DOHH2 (cell line): ENCODE measurements around the gene CERCAM.
A peak's percentile ranks its signal among the peaks of the same experiment; 100 is the strongest.

ENCODE experiments used
- H3F3A ChIP-seq: fragments of 200-600 bp; sonication (generic), shearing (Covaris generic); 2 replicates; pipeline ENCODE4 v1.6.0; 2016; ENCODE audit warnings: antibody characterized with exemption, mild to moderate bottlenecking; ENCODE audit not compliant: control insufficient read depth, insufficient read depth
- H3K27ac ChIP-seq: fragments of 200-600 bp; sonication (generic); 2 replicates; pipeline ENCODE4 v1.5.1; 2014; ENCODE audit warnings: low read depth, mild to moderate bottlenecking, low read length, moderate library complexity
- H3K27me3 ChIP-seq: fragments of 200-600 bp; sonication (generic); 2 replicates; pipeline ENCODE4 v1.6.1; 2014; ENCODE audit warnings: mild to moderate bottlenecking, low read length, mixed read lengths; ENCODE audit not compliant: control insufficient read depth
- H3K36me3 ChIP-seq: fragments of 200-600 bp; sonication (generic); 2 replicates; pipeline ENCODE4 v1.6.1; 2014; ENCODE audit warnings: mild to moderate bottlenecking, low read length, moderate library complexity, mixed read lengths; ENCODE audit not compliant: control insufficient read depth
- H3K4me1 ChIP-seq: fragments of 200-600 bp; sonication (generic); 2 replicates; pipeline ENCODE4 v1.6.1; 2014; ENCODE audit warnings: mild to moderate bottlenecking, low read length, mixed read lengths; ENCODE audit not compliant: control insufficient read depth
- H3K4me2 ChIP-seq: fragments of 200-600 bp; sonication (generic); 2 replicates; pipeline ENCODE4 v1.6.0; 2014; ENCODE audit warnings: mild to moderate bottlenecking, low read length, moderate library complexity
- H3K4me3 ChIP-seq: fragments of 200-600 bp; sonication (generic); 2 replicates; pipeline ENCODE4 v1.5.1; 2014; ENCODE audit warnings: mild to moderate bottlenecking, low read length, mixed read lengths
- H3K79me2 ChIP-seq: fragments of 200-600 bp; sonication (generic); 2 replicates; pipeline ENCODE4 v1.6.1; 2014; ENCODE audit warnings: mild to moderate bottlenecking, low read length, mixed read lengths; ENCODE audit not compliant: control insufficient read depth
- H3K9me2 ChIP-seq: fragments of 200-600 bp; sonication (generic); replicated peaks from 2 replicates; pipeline ENCODE4 v1.6.1; 2014; ENCODE audit warnings: mild to moderate bottlenecking, low read length, mixed read lengths; ENCODE audit not compliant: control insufficient read depth
- H3K9me3 ChIP-seq: fragments of 200-600 bp; sonication (generic); 2 replicates; pipeline ENCODE4 v1.6.1; 2014; ENCODE audit warnings: antibody characterized with exemption, low read length, mixed read lengths; ENCODE audit not compliant: control insufficient read depth, insufficient read depth
- H4K20me1 ChIP-seq: fragments of 200-600 bp; sonication (generic); 2 replicates; pipeline ENCODE4 v1.6.0; 2014; ENCODE audit warnings: low read depth, mild to moderate bottlenecking, antibody characterized with exemption, low read length, moderate library complexity; ENCODE audit not compliant: control insufficient read depth, insufficient read depth
- CTCF ChIP-seq: fragments of 200-600 bp; sonication (generic); IDR thresholded peaks from one replicate; pipeline ENCODE4 v1.5.1; 2014; ENCODE audit warnings: antibody characterized with exemption, mild to moderate bottlenecking, low read depth, low read length; ENCODE audit not compliant: poor library complexity, severe bottlenecking
- EZH2phosphoT487 ChIP-seq: fragments of 200-600 bp; sonication (generic); IDR thresholded peaks from 2 replicates; pipeline ENCODE4 v1.6.1; 2017; ENCODE audit warnings: borderline replicate concordance, mild to moderate bottlenecking, antibody characterized with exemption, low read length, moderate library complexity, mixed read lengths

The CERCAM gene

DNA sequence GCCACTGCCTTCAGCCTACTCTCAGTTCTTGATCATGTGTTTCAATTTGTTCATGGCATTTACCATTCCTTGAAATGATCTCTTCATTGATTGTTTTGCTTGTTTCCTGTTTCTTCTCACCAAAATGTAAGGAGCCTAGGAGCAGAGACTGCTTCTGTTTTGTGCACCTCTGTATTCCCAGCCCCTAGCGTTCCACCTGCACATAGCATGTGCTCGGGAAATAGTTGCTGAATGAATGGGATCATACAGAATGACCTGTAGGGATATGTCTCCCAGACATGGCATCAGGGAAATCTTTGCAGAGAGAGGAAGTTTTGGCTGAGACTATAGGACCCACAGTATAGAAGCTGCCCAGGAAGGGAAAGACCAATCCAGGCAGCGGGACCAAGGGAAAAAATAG is 6.2 kb upstream of the CERCAM start:
- H4K20me1 ChIP-seq, result no peaks in the 10 kb centered on the region
- TF ChIP-seq EZH2phosphoT487 (no peak), CTCF (no peak)
- no peak overlapping the region for H3K27ac ChIP-seq
- H3K27me3 ChIP-seq, result peaks cover 21% of the 10 kb centered on the region
- H3K36me3 ChIP-seq, result no peaks in the 10 kb centered on the region
- H3K79me2 ChIP-seq, result no peaks in the 10 kb centered on the region
- H3K4me2 ChIP-seq, result no peak overlapping the region
- H3K9me3 ChIP-seq, result no peaks in the 10 kb centered on the region
- no peak overlapping the region for H3K4me3 ChIP-seq
- H3F3A ChIP-seq, result no peaks in the 10 kb centered on the region
- H3K4me1 ChIP-seq, result peaks cover 17% of the 10 kb centered on the region
- no peaks in the 10 kb centered on the region for H3K9me2 ChIP-seq

DNA sequence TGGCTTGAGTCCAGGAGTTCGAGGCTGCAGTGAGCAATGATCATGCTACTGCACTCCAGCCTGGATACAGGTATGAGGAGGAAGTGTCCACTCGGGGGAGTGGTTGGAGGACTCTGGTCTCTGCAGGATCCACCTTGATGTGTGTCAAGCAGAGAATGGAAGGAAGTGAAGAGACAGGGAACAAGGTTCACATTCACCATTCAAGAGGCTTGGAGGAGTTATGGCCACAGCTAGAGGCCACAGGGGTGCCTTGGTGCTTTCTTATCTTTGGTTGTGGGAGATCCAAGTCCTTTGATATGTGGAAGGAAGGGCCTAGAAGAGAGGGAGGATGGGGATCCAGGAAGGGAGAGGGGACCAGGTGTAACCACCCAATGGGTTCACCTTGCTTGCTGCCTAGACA is 5.4 kb upstream of the CERCAM start:
- Histone ChIP-seq H3K9me3 (no peaks in the 10 kb centered on the region), H3K4me2 (no peak overlapping the region), H3F3A (no peaks in the 10 kb centered on the region), H3K79me2 (no peaks in the 10 kb centered on the region), H3K36me3 (no peaks in the 10 kb centered on the region), H3K27ac (no peak overlapping the region), H4K20me1 (no peaks in the 10 kb centered on the region), H3K4me3 (no peak overlapping the region), H3K9me2 (no peaks in the 10 kb centered on the region), H3K27me3 (peaks cover 27% of the 10 kb centered on the region), H3K4me1 (peaks cover 23% of the 10 kb centered on the region)
- TF ChIP-seq CTCF (no peak), EZH2phosphoT487 (no peak)

GRCh38 chr9:128416014-128416413 is 4.6 kb upstream of the CERCAM start:
- Histone ChIP-seq H3K9me2 (no peaks in the 10 kb centered on the region), H3F3A (no peaks in the 10 kb centered on the region), H3K36me3 (no peaks in the 10 kb centered on the region), H3K9me3 (no peaks in the 10 kb centered on the region), H3K4me2 (peak overlapping the region; percentile 68), H3K4me3 (peak overlapping the region; percentile 52), H3K4me1 (peaks cover 26% of the 10 kb centered on the region), H4K20me1 (no peaks in the 10 kb centered on the region), H3K27me3 (peaks cover 27% of the 10 kb centered on the region), H3K79me2 (no peaks in the 10 kb centered on the region), H3K27ac (peak overlapping the region; percentile 67)
- TF ChIP-seq EZH2phosphoT487, result no peak

- Histone ChIP-seq H3K79me2 (no peaks in the 10 kb centered on the region), H3K36me3 (no peaks in the 10 kb centered on the region), H3K9me3 (no peaks in the 10 kb centered on the region), H3K27ac (peak overlapping the region; percentile 67), H3K27me3 (peaks cover 31% of the 10 kb centered on the region), H4K20me1 (no peaks in the 10 kb centered on the region), H3K4me2 (peak overlapping the region; percentile 68), H3F3A (no peaks in the 10 kb centered on the region), H3K9me2 (no peaks in the 10 kb centered on the region), H3K4me3 (peak overlapping the region; percentile 52), H3K4me1 (peaks cover 31% of the 10 kb centered on the region)
- TF ChIP-seq EZH2phosphoT487 (no peak), CTCF (no peak)
Measured at GRCh38 chr9:128416432-128417019, 4.1 kb upstream of the CERCAM start.
